Sigmoid colon (tissue), 7 donors: ENCODE data around the gene SMIM35. TPM values are rescaled to one million over a fixed set of nuclear protein-coding genes. Genes with fewer than 3 reads are reported as not detected.

ENCODE experiments used
- DNase-seq: peaks from one replicate; pipeline ENCODE4 v3.0.0-alpha.2; 2019
- H3K27ac ChIP-seq, 4 donors: fragments of 200-600 bp; sonication (generic); one replicate each; pipeline ENCODE4 v1.5.1; 2016 to 2019; ENCODE audit warnings: mild to moderate bottlenecking in 1 of 4
- H3K27me3 ChIP-seq, 3 donors: fragments of 200-600 bp; sonication (generic); one replicate each; pipeline ENCODE4 v1.5.1; 2019; ENCODE audit warnings: mild to moderate bottlenecking in 1 of 3
- H3K36me3 ChIP-seq, 4 donors: fragments of 200-600 bp; sonication (generic); one replicate each; pipeline ENCODE4 v1.5.1; 2016 to 2019
- H3K4me1 ChIP-seq, 4 donors: fragments of 200-600 bp; sonication (generic); one replicate each; pipeline ENCODE4 v1.5.1; 2017 to 2019
- H3K4me3 ChIP-seq, 4 donors: fragments of 200-600 bp; sonication (generic); one replicate each; pipeline ENCODE4 v1.5.1; 2017 to 2019; ENCODE audit warnings: mild to moderate bottlenecking in 2 of 4, moderate library complexity in 1 of 4
- H3K9me3 ChIP-seq, 4 donors: fragments of 200-600 bp in 3 of 4; sonication (generic) in 3 of 4; one replicate each; pipeline versions ENCODE4 v1.5.1 to v1.6.1; 2013 to 2019
- EP300 ChIP-seq, 4 donors: sonication (generic); formaldehyde crosslinking; IDR thresholded peaks; one replicate each; pipeline ENCODE4 v1.6.1; 2017; ENCODE audit warnings: antibody characterized with exemption in 4 of 4
- POLR2A ChIP-seq, 2 donors: fragments of 450-650 bp; IDR thresholded peaks; one replicate each; pipeline ENCODE4 v1.6.1; 2016; ENCODE audit warnings: antibody characterized with exemption in 2 of 2, mild to moderate bottlenecking in 2 of 2, moderate library complexity in 2 of 2
- POLR2AphosphoS5 ChIP-seq, 4 donors: sonication (generic); formaldehyde crosslinking; IDR thresholded peaks; one replicate each; pipeline ENCODE4 v1.6.1; 2017; ENCODE audit warnings: antibody characterized with exemption in 4 of 4
- WGBS, 2 donors: extraction: QIAGEN DNeasy Blood & Tissue Kit; methylation state at CpG; one replicate each; pipeline ENCODE4 v1.1.7; 2013; 5-methylcytosine and 5-hydroxymethylcytosine counted together
- intact Hi-C: fragments of 100-400 bp; cut with DNase I; formaldehyde crosslinking; loops from one replicate; pipeline ENCODE4 v1.15.1; 2023
- polyA plus RNA-seq, 3 donors: library from polyadenylated mRNA; stranded (reverse); fragments of 200-250 nt; gene quantifications; one replicate each; pipeline ENCODE4 v1.2.3, GENCODE V29; 2013
- total RNA-seq, 4 donors: library from RNA; depleted of rRNA; stranded (reverse); fragments of >200 nt; gene quantifications; one replicate each; pipeline ENCODE4 v1.1.0, GENCODE V29; 2016
- TF ChIP-seq, protein P1 (sequence below), 4 experiments: fragments of 450-650 bp in 3 of 4; fragments of 200-600 bp in 1 of 4; IDR thresholded peaks; one replicate each; pipeline ENCODE4 v1.5.1; 2016 to 2019; ENCODE audit warnings: antibody characterized with exemption in 4 of 4, mild to moderate bottlenecking in 3 of 4, moderate library complexity in 2 of 4
- donor health status: healthy with polysubstance abuse.
- donor health status: Bipolar disorder and iron deficiency.
- donor health status: healthy.

SMIM35 gene
- total and polyA plus RNA-seq, 7 donors: 0.28 TPM; not detected in 6

DNA sequence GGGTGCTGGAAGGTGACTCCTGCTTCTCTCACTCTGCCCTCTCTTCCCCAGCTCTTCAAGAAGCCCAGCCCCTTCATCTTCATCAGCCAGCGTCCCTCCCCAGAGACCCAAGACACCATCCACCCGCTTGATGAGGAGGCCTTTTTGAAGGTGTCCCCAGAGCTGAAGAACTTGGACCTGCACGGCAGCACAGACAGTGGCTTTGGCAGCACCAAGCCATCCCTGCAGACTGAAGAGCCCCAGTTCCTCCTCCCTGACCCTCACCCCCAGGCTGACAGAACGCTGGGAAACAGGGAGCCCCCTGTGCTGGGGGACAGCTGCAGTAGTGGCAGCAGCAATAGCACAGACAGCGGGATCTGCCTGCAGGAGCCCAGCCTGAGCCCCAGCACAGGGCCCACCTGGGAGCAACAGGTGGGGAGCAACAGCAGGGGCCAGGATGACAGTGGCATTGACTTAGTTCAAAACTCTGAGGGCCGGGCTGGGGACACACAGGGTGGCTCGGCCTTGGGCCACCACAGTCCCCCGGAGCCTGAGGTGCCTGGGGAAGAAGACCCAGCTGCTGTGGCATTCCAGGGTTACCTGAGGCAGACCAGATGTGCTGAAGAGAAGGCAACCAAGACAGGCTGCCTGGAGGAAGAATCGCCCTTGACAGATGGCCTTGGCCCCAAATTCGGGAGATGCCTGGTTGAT lies 88.0 kb downstream of the SMIM35 start:
- no peak for DNase-seq
- intact Hi-C loops: no loop called here
- TF ChIP-seq, protein P1, sequence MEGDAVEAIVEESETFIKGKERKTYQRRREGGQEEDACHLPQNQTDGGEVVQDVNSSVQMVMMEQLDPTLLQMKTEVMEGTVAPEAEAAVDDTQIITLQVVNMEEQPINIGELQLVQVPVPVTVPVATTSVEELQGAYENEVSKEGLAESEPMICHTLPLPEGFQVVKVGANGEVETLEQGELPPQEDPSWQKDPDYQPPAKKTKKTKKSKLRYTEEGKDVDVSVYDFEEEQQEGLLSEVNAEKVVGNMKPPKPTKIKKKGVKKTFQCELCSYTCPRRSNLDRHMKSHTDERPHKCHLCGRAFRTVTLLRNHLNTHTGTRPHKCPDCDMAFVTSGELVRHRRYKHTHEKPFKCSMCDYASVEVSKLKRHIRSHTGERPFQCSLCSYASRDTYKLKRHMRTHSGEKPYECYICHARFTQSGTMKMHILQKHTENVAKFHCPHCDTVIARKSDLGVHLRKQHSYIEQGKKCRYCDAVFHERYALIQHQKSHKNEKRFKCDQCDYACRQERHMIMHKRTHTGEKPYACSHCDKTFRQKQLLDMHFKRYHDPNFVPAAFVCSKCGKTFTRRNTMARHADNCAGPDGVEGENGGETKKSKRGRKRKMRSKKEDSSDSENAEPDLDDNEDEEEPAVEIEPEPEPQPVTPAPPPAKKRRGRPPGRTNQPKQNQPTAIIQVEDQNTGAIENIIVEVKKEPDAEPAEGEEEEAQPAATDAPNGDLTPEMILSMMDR (IDR thresholded peaks at IDR 0.05): no peak
- TF ChIP-seq EP300 (IDR thresholded peaks at IDR 0.05) (no peak), POLR2AphosphoS5 (IDR thresholded peaks at IDR 0.05) (no peak), POLR2A (IDR thresholded peaks at IDR 0.05) (no peak)
- no peaks in the 10 kb centered on the region for H3K36me3 ChIP-seq
- H3K9me3 ChIP-seq: no peaks in the 10 kb centered on the region
- H3K27me3 ChIP-seq: no peaks in the 10 kb centered on the region
- no peaks in the 10 kb centered on the region for H3K4me1 ChIP-seq
- no peak overlapping the region for H3K27ac ChIP-seq
- no peak overlapping the region for H3K4me3 ChIP-seq
- 91% methylated on average over 10 of the region's 10 CpGs for WGBS, 2 donors

DNA sequence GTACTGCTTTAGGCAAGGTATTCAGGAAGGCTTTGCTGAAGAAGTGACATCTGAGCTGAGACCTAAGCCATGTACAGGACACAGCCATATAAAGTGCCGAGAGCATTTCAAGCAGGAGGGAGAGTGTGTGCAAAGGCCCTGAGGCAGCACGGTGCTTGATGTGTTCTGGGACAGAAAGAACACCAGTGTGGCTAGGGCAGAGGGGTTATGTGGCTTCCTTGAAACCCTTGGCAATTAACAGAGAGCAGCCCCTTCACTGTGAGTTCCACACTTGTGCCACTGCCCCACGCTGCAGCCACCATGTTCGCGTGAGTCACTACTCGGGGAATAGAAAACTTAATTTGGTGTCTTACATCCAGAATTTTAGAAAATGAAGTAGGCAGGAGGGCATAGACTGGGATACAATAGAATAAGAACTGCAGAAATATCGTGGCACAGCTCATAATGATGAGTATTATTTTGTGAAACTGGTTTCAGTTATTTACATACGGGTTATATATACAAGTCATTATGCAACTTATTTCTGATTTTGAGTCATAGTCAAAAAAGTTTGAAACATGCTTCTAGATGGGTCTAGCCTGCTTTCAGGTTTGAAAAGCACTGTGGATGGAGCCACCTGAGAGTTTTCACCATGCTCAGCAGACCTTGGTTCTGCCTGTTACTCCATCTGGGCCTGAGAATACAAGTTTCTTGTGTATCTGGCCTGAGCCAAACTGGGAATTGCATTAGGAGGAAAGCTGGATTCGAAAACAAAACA lies 88.8 kb downstream of the SMIM35 start:
- Histone ChIP-seq H3K36me3 (no peaks in the 10 kb centered on the region), H3K27me3 (no peaks in the 10 kb centered on the region), H3K4me3 (no peak overlapping the region), H3K9me3 (no peaks in the 10 kb centered on the region), H3K4me1 (no peaks in the 10 kb centered on the region), H3K27ac (no peak overlapping the region)
- WGBS, 2 donors: 85 to 86% methylated on average over 9 of the region's 9 CpGs
- DNase-seq: no peak
- intact Hi-C loops: no loop called here
- TF ChIP-seq POLR2A (IDR thresholded peaks at IDR 0.05) (no peak), EP300 (IDR thresholded peaks at IDR 0.05) (no peak), POLR2AphosphoS5 (IDR thresholded peaks at IDR 0.05) (no peak)
- TF ChIP-seq, protein P1 (IDR thresholded peaks at IDR 0.05): no peak

DNA sequence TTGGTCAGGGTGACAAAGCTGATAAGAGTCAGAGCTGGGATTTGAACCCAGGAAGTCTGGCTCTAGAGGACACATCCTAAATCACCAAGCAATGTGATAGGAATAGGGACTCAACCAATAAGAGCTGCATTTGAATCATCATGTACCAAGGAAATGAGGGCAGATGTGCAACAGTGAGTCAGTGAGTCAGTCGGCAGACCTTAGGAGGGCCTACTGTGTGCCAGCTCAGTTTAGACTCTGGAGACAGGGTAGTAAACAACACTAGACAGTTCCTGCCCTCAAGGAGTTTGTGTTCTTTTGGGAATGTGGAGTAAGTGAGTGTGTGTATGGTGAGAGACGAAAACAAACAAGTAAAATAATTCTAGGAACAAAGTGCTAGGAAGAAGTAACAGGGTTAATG lies 89.4 kb downstream of the SMIM35 start:
- no peak overlapping the region for H3K4me3 ChIP-seq
- no peaks in the 10 kb centered on the region for H3K9me3 ChIP-seq
- no peak overlapping the region for H3K27ac ChIP-seq
- intact Hi-C loops: no loop called here
- H3K36me3 ChIP-seq: no peaks in the 10 kb centered on the region
- no peak for DNase-seq
- no peaks in the 10 kb centered on the region for H3K27me3 ChIP-seq
- TF ChIP-seq POLR2A (IDR thresholded peaks at IDR 0.05) (no peak), EP300 (IDR thresholded peaks at IDR 0.05) (no peak), POLR2AphosphoS5 (IDR thresholded peaks at IDR 0.05) (no peak)
- TF ChIP-seq, protein P1 (IDR thresholded peaks at IDR 0.05): no peak
- WGBS, 2 donors: 89 to 92% methylated on average over 2 of the region's 2 CpGs
- no peaks in the 10 kb centered on the region for H3K4me1 ChIP-seq

DNA sequence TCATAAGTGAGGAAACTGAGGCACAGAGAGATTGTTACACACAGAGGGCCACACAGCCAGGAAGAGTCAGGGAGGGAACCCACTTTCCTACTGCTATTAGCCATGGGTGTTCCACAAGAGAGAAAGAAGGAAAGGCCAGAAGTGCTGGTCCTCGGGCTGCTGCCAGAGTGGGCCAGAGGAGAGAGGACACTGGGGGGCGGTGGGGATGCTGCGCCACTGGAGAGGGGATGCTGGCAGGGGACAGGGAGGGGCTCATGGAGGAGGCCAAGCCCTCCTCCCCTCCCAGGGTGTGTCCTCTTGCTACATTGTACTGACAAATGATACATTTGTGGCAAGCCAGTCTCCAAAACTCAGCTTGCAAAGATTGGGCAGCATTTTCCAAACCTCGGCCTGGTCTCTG lies 90.7 kb downstream of the SMIM35 start:
- intact Hi-C loops: no loop called here
- H3K4me1 ChIP-seq: no peaks in the 10 kb centered on the region
- no peaks in the 10 kb centered on the region for H3K27me3 ChIP-seq
- no peak overlapping the region for H3K27ac ChIP-seq
- no peak overlapping the region for H3K4me3 ChIP-seq
- no peaks in the 10 kb centered on the region for H3K36me3 ChIP-seq
- TF ChIP-seq POLR2AphosphoS5 (IDR thresholded peaks at IDR 0.05): no peak
- no peak for TF ChIP-seq POLR2A (IDR thresholded peaks at IDR 0.05)
- no peak for TF ChIP-seq EP300 (IDR thresholded peaks at IDR 0.05)
- TF ChIP-seq, protein P1 (IDR thresholded peaks at IDR 0.05): no peak
- 92 to 94% methylated on average over 4 of the region's 4 CpGs for WGBS, 2 donors
- no peak for DNase-seq
- no peaks in the 10 kb centered on the region for H3K9me3 ChIP-seq
